Keratinocyte (primary cell): Measurements from ENCODE around the gene GRIPAP1.

Experiments used
- CTCF ChIP-seq, 3 experiments: IDR thresholded peaks in 1 of 3; conservative IDR thresholded peaks in 1 of 3; optimal IDR thresholded peaks in 1 of 3; 2 replicates in 2 of 3; 3 replicates in 1 of 3; pipeline versions ENCODE3 to v1.5.1; 2011; ENCODE audit warnings: low read length in 3 of 3, mild to moderate bottlenecking in 3 of 3, moderate library complexity in 2 of 3, control low read depth in 1 of 3, inconsistent platforms in 1 of 3; ENCODE audit not compliant: insufficient read depth in 2 of 3; ENCODE audit errors: extremely low read depth in 1 of 3
- EZH2 ChIP-seq: IDR thresholded peaks from one replicate; pipeline ENCODE4 v1.6.1; 2012; ENCODE audit warnings: inconsistent platforms, mild to moderate bottlenecking, low read length, moderate library complexity

GRCh38 chrX:49042581-49043219, 40.6 kb upstream of the GRIPAP1 start:
- TF ChIP-seq CTCF (optimal IDR thresholded peaks at IDR 0.05 in 1 of 3, IDR thresholded peaks at IDR 0.05 in 1 of 3, conservative IDR thresholded peaks at IDR 0.05 in 1 of 3; ENCODE audit: extremely low read depth in 1 of 3, insufficient read depth in 2 of 3, low read length in 3 of 3) (no peak), EZH2 (no peak)
